ENCODE data around the gene CD101.
"Not testable (repeated sequence)": the region's sequence is repeated elsewhere in the genome, so short reads cannot be mapped to it uniquely, and the experiment has no call there.

The CD101 gene, protein sequence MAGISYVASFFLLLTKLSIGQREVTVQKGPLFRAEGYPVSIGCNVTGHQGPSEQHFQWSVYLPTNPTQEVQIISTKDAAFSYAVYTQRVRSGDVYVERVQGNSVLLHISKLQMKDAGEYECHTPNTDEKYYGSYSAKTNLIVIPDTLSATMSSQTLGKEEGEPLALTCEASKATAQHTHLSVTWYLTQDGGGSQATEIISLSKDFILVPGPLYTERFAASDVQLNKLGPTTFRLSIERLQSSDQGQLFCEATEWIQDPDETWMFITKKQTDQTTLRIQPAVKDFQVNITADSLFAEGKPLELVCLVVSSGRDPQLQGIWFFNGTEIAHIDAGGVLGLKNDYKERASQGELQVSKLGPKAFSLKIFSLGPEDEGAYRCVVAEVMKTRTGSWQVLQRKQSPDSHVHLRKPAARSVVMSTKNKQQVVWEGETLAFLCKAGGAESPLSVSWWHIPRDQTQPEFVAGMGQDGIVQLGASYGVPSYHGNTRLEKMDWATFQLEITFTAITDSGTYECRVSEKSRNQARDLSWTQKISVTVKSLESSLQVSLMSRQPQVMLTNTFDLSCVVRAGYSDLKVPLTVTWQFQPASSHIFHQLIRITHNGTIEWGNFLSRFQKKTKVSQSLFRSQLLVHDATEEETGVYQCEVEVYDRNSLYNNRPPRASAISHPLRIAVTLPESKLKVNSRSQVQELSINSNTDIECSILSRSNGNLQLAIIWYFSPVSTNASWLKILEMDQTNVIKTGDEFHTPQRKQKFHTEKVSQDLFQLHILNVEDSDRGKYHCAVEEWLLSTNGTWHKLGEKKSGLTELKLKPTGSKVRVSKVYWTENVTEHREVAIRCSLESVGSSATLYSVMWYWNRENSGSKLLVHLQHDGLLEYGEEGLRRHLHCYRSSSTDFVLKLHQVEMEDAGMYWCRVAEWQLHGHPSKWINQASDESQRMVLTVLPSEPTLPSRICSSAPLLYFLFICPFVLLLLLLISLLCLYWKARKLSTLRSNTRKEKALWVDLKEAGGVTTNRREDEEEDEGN

DNA sequence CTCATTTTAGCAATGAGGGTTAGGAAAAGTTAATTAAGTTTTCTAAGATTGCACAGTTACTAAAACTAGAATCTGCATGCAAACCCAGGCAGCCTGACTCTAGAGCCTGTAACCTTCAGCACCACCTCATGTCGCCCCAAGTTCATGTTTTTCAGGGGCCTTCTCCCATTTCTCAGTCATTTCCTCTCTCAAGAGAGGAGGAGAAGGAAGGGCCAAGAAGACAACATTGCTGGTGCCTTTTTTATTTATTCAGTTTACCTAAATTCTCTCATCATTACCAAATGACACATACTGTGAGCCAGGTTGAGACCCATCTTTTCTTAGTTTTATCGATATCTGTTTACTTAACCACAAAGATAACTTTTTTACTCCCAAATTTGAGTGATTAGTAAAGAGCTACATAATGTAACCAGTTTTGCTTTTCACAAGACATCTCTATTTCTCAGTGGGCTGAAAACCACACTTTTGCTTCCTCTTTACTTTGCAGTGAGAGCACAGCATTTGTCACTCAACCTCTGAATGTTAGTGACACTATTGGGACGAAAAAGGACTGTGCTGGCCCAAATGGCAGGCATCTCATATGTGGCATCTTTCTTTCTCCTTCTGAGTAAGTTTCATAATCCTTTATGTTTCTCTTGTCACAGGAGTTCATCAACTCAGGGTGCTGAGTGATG, at the start of gene CD101:
Gene CD101, plus strand, starts transcription at position 507 of the 674 bp plus-strand sequence. Its CDS starts 58 bp downstream, at position 565.
- no peak for DNase-seq

DNA sequence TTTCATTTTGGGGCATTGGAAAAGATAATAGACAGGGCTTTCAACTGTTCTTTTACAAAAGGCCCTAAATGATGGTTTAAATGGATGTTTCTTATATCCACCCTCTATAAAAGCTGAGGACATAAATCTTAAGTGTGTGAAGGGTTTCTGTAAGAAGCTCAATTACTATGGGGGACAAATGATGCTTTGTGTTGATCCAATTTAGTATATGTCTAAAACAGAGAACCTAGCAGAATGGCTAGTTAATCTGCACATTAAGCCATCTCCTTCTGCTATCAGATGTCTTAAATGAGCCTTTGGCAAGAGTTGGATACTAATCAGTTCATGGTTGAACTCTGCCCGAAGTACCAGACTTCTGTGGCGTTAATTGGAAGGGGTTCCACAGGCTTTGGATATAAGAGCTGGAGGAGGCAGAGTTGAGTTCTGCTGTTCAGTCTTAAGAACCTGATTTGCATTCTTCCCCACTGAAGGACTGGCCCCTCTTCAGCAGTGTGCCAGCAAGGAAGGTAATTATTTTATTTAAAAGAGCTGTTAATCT, 48.8 kb upstream of the CD101 start:
- DNase-seq = no peak

DNA sequence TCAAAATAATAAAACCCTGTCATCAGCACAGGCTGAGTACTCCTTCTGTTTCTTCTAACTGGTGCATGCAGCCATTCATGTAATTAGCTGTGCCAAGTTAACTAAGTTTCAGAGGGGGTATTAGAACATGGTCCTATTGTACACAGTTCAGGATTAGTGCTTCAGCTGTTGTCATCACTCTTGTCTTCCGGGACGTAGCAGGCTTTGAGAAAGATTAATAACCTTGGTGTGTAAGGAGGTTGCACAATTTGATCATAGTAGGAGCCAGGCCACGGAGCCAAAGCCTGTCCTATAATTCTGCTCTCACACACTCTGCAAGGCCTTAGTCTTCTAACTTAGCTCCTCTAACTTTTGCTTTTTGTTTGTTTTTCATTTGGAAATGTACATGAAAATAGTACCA, 47.1 kb upstream of the CD101 start:
- DNase-seq = no peak

DNA sequence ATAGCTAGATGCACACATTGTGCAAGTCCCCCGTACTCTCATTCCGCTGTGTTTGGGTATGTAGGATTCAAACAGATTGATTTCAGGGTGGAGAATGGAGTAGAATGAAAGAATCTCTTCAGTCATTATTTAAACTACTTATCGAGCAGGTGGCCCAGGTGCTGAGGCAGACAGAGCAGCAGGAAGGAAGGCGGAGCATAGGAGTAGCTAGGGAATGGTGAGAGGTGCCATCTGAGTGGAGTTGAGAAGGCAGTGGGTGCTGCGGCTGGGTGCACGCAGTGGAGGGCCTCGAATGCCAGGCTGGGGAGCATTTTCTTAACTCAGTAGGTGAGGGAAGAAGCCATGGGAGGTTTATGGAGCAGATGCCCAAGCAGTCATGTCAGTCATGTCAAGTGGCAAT, 45.2 kb upstream of the CD101 start:
- DNase-seq = no peak

DNA sequence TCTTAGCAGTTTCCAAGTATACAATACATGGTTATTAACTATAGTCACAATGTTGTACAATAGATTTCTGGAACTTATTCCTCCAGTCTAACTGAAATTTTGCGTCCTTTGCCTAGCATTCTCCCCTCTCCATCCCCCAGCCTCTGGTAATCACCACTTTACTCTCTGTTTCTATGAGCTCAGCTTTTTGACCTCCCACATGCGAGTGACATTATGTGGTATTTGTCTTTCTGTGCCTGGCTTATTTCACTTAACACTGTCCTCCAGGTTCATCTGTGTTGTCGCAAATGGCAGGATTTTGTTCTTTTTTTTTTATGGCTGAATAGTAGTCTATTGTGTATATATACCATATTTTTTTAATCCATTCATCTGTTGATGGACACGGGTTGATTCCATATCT, 43.9 kb upstream of the CD101 start:
- no peak for DNase-seq

DNA sequence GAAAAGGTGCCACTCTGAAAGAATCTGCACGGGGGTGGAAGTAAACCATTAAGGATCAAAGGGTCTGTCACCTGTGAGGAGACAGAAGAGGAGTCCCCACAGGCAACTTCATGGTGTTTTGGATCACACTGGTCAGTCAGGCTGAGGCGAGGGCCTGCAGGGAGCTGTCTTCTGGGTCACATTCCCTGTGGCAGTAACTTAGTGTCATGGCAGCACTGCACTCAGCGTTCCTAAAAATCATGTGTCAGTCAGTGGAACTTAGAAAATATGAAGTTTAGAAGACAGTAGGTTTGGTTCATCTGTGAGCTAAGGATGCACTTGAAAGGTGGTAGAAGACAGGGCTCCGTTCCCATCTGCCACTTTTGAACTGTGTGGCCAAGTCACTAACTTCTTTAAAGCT, 43.5 kb upstream of the CD101 start:
- DNase-seq = no peak

DNA sequence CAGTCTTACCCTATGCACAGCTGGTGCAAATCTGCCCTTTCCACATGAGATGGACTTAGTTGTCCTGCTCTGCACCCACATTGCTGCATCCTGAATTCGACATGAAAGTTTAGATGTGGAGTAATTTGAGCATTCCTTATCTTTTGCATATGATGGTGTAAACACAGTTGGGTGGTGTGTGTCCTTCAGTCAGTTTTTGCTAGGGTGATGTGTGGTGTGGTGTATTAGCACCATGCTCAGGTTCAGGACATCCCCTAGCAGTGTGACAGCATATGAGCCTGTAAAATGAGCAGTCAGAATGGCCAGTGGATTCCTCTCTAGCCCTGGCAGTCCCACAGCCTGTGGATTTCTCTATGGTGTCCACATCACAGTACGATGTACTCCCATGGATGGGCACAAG, 42.6 kb upstream of the CD101 start:
- DNase-seq = no peak

DNA sequence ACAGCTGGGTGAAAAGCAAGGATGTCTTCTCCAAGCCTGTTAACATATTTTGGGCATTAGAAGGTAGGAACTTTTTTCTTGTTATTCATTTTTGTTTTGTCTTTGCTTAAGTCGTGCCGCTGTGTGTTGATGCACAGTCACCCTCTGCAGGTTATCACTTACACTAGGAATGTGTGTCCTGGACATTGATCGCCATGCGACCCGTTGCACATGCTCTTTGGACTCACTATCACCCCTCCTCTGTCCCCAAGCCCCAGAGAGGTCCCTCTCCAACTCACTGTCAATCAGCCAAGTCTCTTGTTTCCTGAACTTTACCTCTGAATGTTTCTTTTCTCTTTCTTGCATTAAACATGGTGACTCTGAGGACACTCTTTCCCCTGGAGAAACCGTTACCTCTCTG, 40.0 kb upstream of the CD101 start:
- no peak for DNase-seq

DNA sequence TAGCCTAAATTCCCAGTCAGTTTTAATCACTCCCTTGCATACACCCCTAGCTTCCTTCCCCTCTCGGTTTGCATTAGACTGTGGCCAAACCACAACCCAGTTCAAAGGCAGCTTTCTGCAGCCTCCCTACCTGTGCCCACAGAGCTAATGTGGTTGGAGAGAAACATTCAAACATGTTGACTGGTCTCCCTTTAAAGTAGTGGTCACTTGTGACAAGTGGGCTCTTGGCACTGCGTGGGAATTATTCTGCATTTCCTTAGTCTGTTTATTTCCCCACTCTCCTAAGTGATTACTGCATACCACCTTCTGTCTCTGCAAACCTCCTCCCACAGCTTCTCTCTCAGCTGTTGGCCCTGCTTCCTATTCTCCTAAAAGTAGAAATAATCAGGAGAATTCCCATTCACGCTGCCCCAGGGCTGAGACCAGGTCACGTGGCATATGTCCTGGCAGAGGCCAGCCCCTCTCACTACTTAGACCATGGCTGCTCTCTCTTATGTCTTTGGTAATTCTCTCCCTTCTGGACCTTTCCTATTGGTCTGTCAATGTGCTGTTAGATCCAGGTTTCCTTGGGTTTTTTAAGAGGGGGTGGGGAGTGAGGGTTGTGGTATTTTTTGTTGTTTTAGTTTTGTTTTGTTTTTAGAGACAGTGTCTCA, 38.4 kb upstream of the CD101 start:
- DNase-seq = no peak

DNA sequence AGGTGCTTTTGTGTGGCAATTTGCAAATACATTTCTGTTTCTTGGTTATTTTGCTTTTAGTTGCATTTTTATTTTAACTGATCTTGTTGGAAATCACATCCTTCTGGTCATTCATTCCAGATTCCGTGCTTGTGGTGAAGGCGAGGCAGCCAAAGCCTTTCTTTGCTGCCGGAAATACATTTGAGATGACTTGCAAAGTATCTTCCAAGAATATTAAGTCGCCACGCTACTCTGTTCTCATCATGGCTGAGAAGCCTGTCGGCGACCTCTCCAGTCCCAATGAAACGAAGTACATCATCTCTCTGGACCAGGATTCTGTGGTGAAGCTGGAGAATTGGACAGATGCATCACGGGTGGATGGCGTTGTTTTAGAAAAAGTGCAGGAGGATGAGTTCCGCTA, 34.8 kb upstream of the CD101 start:
- no peak for DNase-seq

DNA sequence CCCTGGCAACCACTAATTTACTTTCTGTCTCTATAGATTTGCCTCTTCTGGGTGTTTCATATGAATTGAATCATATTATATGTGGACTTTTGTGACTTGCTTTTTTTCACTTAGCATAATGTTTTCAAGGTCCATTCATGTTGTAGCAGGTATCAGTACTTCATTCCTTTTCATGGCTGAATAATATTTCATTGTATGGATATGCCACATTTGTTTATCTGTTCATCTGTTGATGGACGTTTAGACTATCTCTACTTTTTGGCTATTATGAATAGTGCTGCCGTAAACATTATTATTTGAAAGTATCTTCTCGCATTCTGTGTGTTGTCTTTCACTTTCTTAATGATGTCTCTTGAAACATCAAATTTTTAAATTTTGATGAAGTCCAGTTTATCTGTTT, 32.8 kb upstream of the CD101 start:
- no peak for DNase-seq

DNA sequence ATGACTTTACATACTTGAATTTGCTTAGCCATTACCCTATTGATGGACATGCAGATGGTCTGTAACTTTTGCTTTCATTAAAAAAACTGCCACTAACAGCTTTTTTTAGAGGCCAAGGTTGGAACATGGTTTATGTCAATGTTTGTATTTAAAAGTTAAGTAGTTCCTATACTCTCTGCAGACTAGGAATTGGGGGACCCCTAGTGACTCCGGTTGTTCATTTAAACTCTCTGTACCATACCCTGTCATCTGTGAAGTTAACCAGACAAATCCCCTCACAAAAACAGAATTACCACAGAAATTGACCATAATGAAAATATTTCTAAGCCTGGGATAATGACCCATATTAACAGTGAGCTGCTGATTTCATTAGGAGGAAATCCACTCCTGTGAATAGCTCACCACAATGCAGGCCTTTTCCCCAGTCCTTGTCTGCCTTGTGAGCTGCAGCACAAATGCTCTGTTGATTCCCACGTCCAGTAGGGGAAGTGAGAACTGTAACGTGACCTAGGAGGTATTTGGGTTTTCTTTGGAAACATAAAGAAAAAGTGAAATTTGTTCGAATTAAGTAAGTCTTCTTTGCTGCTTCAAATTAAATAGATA, 30.2 kb upstream of the CD101 start:
- DNase-seq = no peak

DNA sequence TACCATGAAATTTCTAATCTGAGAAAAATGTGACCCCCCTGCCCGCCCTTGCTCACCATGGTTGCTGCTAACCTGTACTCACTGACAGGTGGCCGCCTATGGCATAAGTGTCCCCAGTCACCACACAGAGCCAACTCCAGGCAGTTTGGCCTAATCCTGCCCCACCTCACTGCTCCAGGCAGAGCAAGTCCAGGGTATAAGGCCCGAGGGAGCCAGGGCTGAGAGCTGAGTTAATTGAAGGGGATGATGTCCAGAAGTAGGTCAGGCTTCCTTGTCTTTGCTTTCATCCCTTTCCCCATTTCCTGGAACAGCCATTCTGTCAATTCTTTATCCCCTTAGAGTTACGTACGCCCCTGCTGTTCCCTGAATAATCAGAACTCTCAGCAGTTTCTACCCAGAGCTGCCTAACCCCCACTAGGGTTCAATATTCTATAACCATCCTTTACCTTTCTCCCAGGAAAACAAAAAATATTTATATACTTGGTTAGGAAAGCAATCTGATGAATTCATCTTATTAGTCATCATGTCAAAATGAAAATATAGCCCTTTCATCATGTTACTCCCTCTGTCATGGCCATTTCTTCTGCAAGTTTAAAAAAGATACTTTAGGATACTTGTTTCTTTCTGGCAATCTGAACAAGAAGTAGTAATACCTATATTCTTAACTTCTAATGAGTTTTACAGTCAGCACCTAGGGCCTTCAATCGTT, 29.4 kb upstream of the CD101 start:
- no peak for DNase-seq

DNA sequence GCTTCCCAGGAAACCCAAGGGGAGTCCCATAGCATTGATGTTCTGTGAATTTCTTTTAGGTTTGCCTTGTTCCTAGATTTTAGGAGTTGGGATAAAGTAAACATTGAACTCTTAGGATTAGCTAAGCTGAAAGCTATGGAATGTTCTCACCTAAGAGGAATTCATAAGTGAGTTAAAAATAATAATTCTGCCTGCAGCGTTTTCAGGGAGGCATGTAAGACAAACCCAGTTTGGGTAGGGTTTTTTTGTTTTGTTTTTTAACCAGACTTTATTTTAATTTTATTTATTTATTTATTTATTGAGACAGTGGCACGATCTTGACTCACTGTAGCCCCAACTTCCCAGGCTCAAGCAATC, 28.9 kb upstream of the CD101 start:
- DNase-seq = no peak

DNA sequence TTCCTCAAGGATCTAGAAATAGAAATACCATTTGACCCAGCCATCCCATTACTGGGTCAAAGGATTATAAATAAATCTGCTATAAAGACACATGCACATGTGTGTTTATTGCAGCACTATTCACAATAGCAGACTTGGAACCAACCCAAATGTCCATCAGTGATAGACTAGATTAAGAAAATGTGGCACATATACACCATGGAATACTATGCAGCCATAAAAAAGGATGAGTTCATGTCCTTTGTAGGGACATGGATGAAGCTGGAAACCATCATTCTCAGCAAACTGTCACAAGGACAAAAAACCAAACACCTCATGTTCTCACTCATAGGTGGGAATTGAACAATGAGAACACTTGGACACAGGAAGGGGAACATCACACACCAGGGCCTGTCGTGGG, 21.3 kb upstream of the CD101 start:
- DNase-seq = not testable (repeated sequence)

DNA sequence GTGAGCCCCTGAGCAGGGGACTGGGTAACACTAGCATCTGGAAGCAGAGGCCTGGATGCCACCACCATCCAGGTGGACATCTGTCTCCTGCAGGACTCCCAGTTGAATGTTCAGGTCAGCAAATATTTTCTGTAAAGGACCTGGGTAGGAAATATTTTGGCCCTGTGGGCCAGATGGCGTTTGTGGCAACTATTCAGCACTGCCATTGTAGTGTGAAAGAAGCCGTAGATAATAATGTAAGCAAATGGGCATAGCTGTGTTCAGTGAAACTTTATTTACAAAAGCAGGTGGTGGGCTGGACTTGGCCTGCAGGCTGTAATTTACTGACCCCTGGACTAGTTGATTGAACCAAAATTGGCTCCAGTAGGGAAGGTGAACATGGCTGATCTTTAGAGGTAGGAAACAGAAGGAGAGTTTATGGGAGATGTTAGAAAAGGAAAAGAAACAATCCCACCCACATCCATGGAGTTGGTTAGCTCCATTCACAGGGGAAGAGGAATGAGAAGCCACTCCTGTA, 20.0 kb upstream of the CD101 start:
- no peak for DNase-seq

DNA sequence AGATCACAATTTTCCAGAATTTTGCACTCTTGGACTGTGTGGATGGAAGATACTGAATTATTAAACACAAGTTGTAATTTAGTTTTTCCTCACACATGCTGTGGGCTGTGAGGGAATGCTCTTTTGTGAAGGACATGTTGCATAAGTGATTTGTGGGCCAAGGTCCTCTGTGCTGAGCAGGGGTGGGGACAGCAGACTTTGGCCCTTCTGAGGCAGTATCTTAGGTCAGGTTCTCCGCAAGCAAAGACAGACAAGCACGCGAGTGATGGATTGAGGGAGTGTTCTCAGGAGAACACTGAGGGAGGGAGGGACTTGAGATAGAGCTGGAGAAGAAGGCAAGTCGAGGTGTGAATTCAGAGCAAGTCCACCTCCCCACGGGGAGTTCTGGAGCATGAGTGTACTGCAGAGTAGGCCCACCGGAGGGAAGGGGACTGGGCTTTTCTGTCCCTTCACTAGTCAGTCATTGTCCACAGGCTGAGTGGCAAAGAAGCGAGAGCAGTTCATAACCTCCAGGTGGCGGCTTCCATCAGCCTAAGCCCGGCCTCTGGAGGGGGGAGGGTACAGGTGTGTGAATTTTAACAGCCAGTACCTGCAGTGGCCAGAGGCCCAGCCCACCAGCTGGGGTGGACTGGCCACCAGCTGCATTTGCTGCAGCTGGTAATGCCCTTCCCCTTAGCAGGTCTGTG, 19.1 kb upstream of the CD101 start:
- DNase-seq = no peak

DNA sequence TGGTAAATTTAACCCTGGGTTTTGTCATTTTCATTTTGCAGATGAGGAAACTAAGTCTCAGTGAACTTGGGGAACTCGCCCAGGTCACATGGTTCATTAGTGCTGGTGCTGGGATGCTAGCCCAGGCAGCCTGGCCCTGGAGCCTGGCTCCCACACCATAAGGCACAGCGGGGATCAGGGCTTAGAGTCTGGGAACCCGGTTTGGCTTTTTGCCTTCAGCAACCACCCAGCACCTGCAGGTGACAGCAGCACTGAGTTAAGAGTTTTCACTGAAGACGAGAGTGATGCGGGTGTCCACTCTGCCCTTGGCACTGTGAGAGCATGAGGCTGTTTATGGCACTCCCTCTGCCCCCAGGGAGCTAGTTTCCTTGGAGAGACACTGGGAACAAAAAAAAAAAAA, 18.4 kb upstream of the CD101 start:
- DNase-seq = no peak

DNA sequence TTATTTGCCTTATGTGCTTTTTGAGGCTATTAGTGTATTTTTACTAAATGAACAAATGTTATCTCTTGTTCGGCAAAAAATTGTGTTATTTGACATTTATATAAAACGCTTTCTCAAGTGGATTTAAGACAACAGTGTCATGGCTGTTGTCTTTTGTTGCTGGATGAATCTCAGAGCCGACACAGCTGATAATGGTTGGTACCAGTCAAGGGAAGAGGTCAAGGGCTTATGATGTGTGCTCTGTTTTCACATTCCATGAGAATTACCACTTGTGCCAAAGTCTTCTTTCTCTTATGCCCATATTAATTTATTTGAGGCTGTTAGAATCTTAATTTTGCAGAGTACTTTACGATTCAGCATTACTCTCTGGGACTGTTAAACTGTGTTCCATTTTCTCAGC, 17.9 kb upstream of the CD101 start:
- DNase-seq = no peak

DNA sequence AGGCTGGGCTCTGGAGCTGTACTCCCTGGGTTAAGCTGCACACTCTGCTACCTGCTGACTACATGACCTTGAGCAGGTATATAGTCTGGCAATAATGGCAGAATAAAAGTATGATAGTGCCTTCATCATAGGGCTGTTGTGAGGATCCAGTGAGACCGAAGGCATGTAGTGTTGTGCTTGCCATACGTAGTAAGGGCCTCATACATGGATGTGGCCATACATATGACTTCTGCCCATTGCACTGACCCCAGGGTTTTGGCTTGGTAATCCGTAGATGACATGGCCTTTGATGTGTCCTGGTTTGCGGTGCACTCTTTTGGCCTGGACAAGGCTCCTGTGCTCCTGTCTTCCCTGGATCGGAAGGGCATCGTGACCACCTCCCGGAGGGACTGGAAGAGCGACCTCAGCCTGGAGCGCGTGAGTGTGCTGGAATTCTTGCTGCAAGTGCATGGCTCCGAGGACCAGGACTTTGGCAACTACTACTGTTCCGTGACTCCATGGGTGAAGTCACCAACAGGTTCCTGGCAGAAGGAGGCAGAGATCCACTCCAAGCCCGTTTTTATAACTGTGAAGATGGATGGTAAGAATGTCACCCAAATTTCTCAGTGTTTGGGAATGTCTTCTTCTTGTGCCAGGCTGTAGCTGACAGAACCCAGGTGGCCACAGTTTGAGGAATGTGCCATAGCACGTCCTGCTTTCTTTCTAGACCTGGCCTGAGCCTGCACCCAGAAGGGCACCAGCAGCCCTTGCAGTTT, 17.0 kb upstream of the CD101 start:
- no peak for DNase-seq

Measured in NCI-H1694 (cell line).